ENCODE results near the gene STAM.

Gene STAM

DNA sequence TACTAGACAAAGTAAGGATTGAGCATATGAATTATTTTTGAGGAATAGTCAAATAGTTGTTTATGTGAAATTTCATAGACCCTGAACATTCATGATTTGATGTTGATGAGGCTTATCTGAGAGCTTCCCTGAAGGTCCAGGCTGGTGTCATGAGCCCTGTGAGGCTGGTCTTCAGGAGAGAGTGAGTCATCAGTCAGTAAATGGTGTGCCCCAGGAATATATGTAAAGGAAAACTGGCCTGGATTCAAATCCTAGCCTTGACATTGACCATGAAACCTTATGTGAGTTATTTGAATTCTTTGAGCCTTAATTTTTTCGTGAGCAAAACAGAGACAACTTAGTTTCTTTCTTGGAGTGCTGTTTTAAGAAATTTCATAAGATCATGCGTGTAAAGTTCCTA is 114.2 kb downstream of the STAM start:
- Histone ChIP-seq H3K4me3 (no peak overlapping the region), H3K36me3 (replicated peaks) (no peaks in the 10 kb centered on the region), H3K4me1 (no peaks in the 10 kb centered on the region), H3K27me3 (ENCODE audit: low read depth) (no peaks in the 10 kb centered on the region), H3K9me3 (no peaks in the 10 kb centered on the region)
- DNase-seq (ENCODE audit: low spot score in 2 of 2): no peak
- in situ Hi-C loops (cut with MboI; ENCODE audit: low sequenced_read_pairs): no loop called here

GRCh38 chr10:17758896-17759295 is 114.9 kb downstream of the STAM start:
- H3K27me3 ChIP-seq (ENCODE audit: low read depth): no peaks in the 10 kb centered on the region
- H3K4me3 ChIP-seq: no peak overlapping the region
- H3K36me3 ChIP-seq (replicated peaks): no peaks in the 10 kb centered on the region
- in situ Hi-C loops (cut with MboI; ENCODE audit: low sequenced_read_pairs): no loop called here
- H3K9me3 ChIP-seq: no peaks in the 10 kb centered on the region
- DNase-seq (ENCODE audit: low spot score in 2 of 2): no peak
- H3K4me1 ChIP-seq: no peaks in the 10 kb centered on the region

DNA sequence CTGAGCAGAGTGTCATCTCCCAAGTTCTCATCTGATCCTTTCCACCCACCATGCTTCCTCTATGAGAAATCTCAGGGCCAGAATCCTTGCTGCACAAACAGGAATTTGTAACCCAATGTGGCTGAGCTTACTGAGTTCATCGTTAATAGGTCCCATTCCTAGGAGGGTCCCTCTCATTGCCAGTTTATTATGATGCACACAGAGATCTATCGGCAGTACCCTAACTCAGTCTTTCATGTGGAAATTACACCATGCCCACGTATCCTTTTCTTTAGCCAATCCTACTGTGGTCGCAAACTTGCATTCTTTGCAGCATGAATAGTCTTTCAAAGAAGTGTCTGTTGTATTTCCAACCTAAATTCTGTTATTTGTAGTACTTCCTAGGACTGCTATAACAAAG is 120.2 kb downstream of the STAM start:
- in situ Hi-C loops (cut with MboI; ENCODE audit: low sequenced_read_pairs): no loop called here
- H3K4me3 ChIP-seq: no peak overlapping the region
- no peaks in the 10 kb centered on the region for H3K9me3 ChIP-seq
- H3K36me3 ChIP-seq (replicated peaks): no peaks in the 10 kb centered on the region
- no peak for DNase-seq (ENCODE audit: low spot score in 2 of 2)
- no peaks in the 10 kb centered on the region for H3K4me1 ChIP-seq
- H3K27me3 ChIP-seq (ENCODE audit: low read depth): no peaks in the 10 kb centered on the region

- in situ Hi-C loops (cut with MboI; ENCODE audit: low sequenced_read_pairs): no loop called here
- Histone ChIP-seq H3K36me3 (replicated peaks) (no peaks in the 10 kb centered on the region), H3K9me3 (no peaks in the 10 kb centered on the region), H3K27me3 (ENCODE audit: low read depth) (no peaks in the 10 kb centered on the region), H3K4me1 (no peaks in the 10 kb centered on the region), H3K4me3 (no peak overlapping the region)
- no peak for DNase-seq (ENCODE audit: low spot score in 2 of 2)
Observed at GRCh38 chr10:17765602-17766001, 121.7 kb downstream of the STAM start.
